ENCODE results near the gene RHBDF2. TPM values are rescaled to one million over a fixed set of nuclear protein-coding genes. Genes with fewer than 3 reads are reported as not detected.

RHBDF2 gene
- total RNA-seq, 6 experiments from 2014 or later, result 7.1 to 18.6 (median 11.0) TPM

DNA sequence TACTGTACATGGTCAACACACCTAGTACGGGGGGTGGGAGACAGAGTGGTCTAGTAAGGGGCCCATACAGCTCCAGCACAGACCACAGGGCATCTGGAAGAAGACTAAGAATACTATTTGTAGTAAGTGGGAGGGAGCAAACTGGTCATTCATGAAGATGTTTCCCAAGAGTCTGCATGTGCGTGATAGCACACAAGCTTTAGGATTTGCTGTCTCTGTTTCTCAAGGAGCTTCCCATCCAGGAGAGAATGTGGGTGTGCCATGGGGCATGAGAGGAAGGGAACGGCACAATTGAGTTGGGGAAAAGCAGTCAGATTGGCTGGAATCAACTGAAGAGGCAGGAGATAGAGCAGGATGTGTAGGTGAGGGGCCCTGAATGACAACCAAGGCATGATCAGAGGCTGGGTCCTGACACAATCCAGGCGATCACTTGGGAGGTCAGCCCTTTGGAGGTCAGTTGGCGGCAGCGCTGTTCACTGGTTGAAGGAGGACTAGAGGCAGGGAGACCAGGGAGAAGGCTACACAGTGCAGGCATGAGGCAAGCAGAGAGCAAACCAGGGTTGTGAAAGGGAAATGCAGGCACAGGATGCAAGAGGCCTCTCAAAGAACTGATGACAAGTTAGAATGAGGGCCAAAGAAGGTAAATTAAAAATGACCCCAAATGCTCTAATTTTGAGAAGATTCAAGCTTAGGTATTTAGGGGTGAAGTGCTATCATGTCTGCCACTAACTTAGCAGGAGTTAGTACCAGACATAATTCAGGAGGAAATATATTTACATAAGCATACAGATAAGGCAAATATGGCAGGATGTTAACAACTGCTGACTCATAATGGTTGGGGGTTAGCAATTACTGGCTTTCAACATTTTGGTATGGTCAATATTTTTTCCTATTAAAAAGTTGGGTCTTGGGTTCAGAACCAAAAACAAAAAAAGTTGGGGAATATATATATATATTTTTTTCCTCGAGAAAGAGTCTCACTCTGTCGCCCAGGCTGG lies 58.6 kb downstream of the RHBDF2 start:
- 92% methylated on average over 8 of the region's 8 CpGs for WGBS (ENCODE audit: insufficient coverage, low coverage, low lambda C conversion rate, missing lambda C conversion rate)

DNA sequence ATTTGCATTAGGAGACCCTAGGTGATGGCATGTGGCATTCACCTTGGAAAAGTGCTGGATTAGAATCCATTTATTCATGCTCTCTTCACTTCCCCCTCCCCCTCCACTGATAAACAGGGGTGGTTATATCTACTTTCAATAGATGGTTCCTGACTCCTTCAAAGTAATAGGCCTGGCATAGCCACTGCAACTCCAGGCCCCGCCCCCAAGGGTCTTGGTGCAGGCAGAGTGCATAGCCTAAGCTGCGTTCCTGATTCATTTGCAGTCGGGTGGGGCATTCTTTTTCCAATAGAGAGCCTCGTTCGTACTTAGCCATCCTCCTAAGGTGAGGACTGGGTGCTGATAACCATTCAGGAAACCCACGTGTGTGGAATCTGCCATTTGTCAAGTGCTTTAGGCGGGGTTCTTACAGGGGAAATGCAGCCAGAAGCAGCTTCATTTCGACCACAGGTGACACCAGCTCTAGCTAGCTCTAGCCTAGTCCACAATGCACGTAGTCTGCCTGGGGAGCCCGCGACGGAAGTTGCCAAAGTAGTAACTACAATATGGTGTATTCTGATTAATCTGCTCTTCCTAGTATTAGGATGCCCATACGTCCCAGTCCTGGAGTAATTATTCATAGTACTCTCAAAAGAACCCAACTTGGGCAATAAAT lies 59.4 kb downstream of the RHBDF2 start:
- intact Hi-C loops (cut with DNase I), result no loop called here
- ATAC-seq (no peak), DNase-seq (no peak)
- Histone ChIP-seq H3K27me3 (no peaks in the 10 kb centered on the region), H3K27ac (no peak overlapping the region), H3K9me3 (no peaks in the 10 kb centered on the region), H3K36me3 (no peaks in the 10 kb centered on the region), H3K4me1 (peaks cover 0 to 13% (median 0%) of the 10 kb centered on the region in 4 donors), H3K4me3 (no peak overlapping the region)
- no peak for TF ChIP-seq POLR2A (IDR thresholded peaks at IDR 0.05)
- TF ChIP-seq, protein P1, sequence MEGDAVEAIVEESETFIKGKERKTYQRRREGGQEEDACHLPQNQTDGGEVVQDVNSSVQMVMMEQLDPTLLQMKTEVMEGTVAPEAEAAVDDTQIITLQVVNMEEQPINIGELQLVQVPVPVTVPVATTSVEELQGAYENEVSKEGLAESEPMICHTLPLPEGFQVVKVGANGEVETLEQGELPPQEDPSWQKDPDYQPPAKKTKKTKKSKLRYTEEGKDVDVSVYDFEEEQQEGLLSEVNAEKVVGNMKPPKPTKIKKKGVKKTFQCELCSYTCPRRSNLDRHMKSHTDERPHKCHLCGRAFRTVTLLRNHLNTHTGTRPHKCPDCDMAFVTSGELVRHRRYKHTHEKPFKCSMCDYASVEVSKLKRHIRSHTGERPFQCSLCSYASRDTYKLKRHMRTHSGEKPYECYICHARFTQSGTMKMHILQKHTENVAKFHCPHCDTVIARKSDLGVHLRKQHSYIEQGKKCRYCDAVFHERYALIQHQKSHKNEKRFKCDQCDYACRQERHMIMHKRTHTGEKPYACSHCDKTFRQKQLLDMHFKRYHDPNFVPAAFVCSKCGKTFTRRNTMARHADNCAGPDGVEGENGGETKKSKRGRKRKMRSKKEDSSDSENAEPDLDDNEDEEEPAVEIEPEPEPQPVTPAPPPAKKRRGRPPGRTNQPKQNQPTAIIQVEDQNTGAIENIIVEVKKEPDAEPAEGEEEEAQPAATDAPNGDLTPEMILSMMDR (IDR thresholded peaks at IDR 0.05), result no peak
- 83% methylated on average over 13 of the region's 13 CpGs for WGBS (ENCODE audit: insufficient coverage, low coverage, low lambda C conversion rate, missing lambda C conversion rate)

More for the DNA sequence above, 58.6 kb downstream of the RHBDF2 start:
- Histone ChIP-seq H3K27me3 (no peaks in the 10 kb centered on the region), H3K36me3 (no peaks in the 10 kb centered on the region), H3K9me3 (no peaks in the 10 kb centered on the region), H3K27ac (no peak overlapping the region), H3K4me3 (no peak overlapping the region), H3K4me1 (peaks cover 0 to 12% (median 0%) of the 10 kb centered on the region in 4 donors)
- ATAC-seq, result no peak
- DNase-seq, result no peak
- TF ChIP-seq POLR2A (IDR thresholded peaks at IDR 0.05), result no peak
- TF ChIP-seq, protein P1 (IDR thresholded peaks at IDR 0.05), result no peak
- intact Hi-C loops (cut with DNase I), result no loop called here

DNA sequence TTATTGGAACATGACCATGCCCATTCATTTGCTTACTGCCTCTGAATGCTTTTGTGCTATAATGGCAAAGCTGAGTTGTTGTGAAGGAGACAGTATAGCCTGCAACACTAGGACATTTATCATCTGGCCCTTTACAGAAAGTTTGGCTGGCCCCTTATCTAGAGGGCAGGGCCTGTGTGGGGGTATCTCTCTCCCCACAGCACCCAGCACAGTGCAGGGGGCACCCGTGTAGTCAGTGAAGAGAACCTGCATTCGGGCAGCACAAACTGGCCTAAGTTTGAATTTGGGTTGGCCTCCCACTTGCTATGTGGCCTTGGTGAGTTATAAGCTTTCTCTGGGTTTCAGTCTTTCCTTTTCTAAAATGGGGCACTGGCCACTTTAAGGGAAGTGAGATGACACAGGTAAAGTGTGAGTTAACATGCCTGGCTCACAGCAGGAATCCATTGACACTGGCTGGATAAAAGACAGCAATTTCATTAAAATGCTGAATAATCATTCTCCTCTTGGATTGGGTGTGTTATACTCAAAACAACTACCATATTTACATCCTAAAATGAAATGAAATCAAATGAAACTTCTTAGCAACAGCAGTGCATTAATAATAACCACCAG lies 60.4 kb downstream of the RHBDF2 start:
- WGBS (ENCODE audit: insufficient coverage, low coverage, low lambda C conversion rate, missing lambda C conversion rate), result 85% methylated on average over 2 of the region's 2 CpGs
- TF ChIP-seq, protein P1 (IDR thresholded peaks at IDR 0.05), result no peak
- no peak for TF ChIP-seq POLR2A (IDR thresholded peaks at IDR 0.05)
- DNase-seq (no peak), ATAC-seq (no peak)
- Histone ChIP-seq H3K27me3 (no peaks in the 10 kb centered on the region), H3K4me1 (peaks cover 0 to 9% (median 0%) of the 10 kb centered on the region in 4 donors), H3K27ac (no peak overlapping the region), H3K36me3 (no peaks in the 10 kb centered on the region), H3K9me3 (no peaks in the 10 kb centered on the region), H3K4me3 (no peak overlapping the region)
- intact Hi-C loops (cut with DNase I), result no loop called here

DNA sequence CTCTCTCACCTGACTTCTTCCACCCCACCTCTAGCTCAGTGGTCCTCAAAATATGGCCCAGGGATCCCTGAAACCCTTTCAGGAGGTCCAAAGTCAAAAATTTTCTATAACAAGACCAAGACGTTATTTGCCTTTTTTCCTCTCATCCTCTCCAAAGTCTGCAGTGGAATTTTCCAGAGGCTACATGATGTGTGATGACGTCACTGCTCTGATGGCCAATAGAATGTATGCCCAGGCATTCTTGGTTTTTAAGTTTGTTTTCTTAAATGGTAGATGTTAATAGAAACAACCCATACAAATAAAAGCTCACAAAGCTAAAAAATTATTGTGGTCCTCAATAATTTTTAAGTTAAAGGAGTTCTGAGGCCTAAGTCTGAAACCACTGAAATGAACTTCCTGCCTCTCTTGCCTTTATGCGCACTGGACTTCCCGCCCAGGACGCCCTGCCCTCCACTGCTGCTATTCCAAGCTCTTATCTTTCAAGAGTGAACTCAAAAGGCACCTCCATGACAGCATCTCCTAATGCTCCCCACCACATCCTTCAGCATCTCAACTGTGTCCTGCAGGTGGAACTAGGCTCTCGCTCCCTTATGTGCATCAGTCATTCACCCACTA lies 61.8 kb downstream of the RHBDF2 start:
- Histone ChIP-seq H3K27me3 (no peaks in the 10 kb centered on the region), H3K9me3 (no peaks in the 10 kb centered on the region), H3K4me3 (no peak overlapping the region), H3K36me3 (no peaks in the 10 kb centered on the region), H3K27ac (no peak overlapping the region), H3K4me1 (peaks cover 0 to 9% (median 0%) of the 10 kb centered on the region in 4 donors)
- intact Hi-C loops (cut with DNase I), result no loop called here
- WGBS (ENCODE audit: insufficient coverage, low coverage, low lambda C conversion rate, missing lambda C conversion rate), result 84% methylated on average over 5 of the region's 6 CpGs
- ATAC-seq, result no peak
- DNase-seq, result no peak
- TF ChIP-seq POLR2A (IDR thresholded peaks at IDR 0.05), result no peak
- TF ChIP-seq, protein P1 (IDR thresholded peaks at IDR 0.05), result no peak
